Stomach (tissue), 4 donors: ENCODE measurements around the gene GCNT2.

Experiments used
- CTCF ChIP-seq, 7 experiments: fragments of 450-650 bp in 4 of 7; fragments of 200-600 bp in 3 of 7; sonication (generic) in 3 of 7; IDR thresholded peaks; one replicate each; pipeline ENCODE4 v1.5.1; 2016 to 2019; ENCODE audit warnings: antibody characterized with exemption in 7 of 7, control low read depth in 2 of 7, mild to moderate bottlenecking in 1 of 7
- POLR2A ChIP-seq, 4 donors: fragments of 450-650 bp; IDR thresholded peaks; one replicate each; pipeline ENCODE4 v1.6.1; 2016; ENCODE audit warnings: antibody characterized with exemption in 4 of 4, control low read depth in 2 of 4, mild to moderate bottlenecking in 1 of 4, moderate library complexity in 1 of 4
- POLR2AphosphoS5 ChIP-seq, 3 donors: sonication (generic); formaldehyde crosslinking; IDR thresholded peaks; one replicate each; pipeline ENCODE4 v1.6.1; 2016; ENCODE audit warnings: antibody characterized with exemption in 3 of 3

DNA sequence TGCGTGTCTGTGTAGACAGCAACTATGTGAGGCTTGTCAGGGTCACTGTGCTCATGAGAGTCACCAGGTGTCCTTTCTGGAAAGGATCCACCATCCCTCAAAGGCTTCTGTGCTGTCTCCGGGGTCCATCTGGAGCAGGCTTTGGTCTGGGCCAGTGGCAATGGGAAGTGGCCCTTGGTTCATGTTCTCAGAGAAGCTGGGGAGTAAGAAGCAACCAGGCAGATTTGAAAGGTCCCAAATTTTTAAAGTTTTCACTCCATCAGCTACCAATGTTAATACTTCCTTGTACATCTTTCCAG is 68.2 kb downstream of the GCNT2 start:
- TF ChIP-seq CTCF (IDR thresholded peaks at IDR 0.05) (no peak), POLR2AphosphoS5 (IDR thresholded peaks at IDR 0.05) (no peak), POLR2A (IDR thresholded peaks at IDR 0.05) (no peak)
